Measurements from ENCODE around the gene FOXA1. TPM values are rescaled to one million over a fixed set of nuclear protein-coding genes. Genes with fewer than 3 reads are reported as not detected.
A peak's percentile ranks its signal among the peaks of the same experiment; 100 is the strongest.
"Not testable (repeated sequence)": the region's sequence is repeated elsewhere in the genome, so short reads cannot be mapped to it uniquely, and the experiment has no call there.

FOXA1 gene
- total and polyA plus RNA-seq, 7 donors: 14.4 to 19.4 (median 18.3) TPM; not detected in 4

DNA sequence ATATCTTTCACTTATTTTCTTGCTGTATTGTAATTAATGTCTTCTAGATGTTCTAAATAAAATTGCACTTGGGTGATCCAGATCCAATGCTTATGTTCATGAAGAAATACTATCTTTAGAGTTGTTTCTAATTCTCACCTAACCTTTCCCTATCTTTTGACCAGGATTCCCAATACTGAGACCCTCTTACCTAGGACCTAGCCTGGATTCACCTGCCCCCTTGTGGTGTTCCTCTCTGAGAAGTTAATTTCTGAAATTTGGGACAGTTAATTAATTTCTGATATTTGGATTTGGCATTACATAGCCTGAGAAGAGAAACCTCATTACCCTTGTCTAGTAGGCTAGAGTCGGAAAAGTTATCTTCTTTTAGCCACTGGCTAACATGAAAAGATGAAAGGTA is 29.5 kb downstream of the FOXA1 start:
- H3K4me3 ChIP-seq: no peak overlapping the region
- H3K36me3 ChIP-seq: no peaks in the 10 kb centered on the region
- H3K27me3 ChIP-seq: no peaks in the 10 kb centered on the region
- H3K4me1 ChIP-seq: no peaks in the 10 kb centered on the region
- TF ChIP-seq CTCF (IDR thresholded peaks at IDR 0.05): peak in 1 of 4 experiments; percentile 21
- no peak for TF ChIP-seq POLR2AphosphoS5 (IDR thresholded peaks at IDR 0.05)
- 14 to 74% methylated on average over 1 of the region's 1 CpG for WGBS, 2 donors
- DNase-seq: no peak
- H3K9me3 ChIP-seq: no peaks in the 10 kb centered on the region
- no peak overlapping the region for H3K27ac ChIP-seq
- intact Hi-C loops (cut with DNase I): no loop called here

- 16 to 64% methylated on average over 2 of the region's 2 CpGs for WGBS, 2 donors
- no peak overlapping the region for H3K4me3 ChIP-seq
- H3K9me3 ChIP-seq: no peaks in the 10 kb centered on the region
- intact Hi-C loops (cut with DNase I): no loop called here
- H3K4me1 ChIP-seq: no peaks in the 10 kb centered on the region
- no peak for TF ChIP-seq POLR2AphosphoS5 (IDR thresholded peaks at IDR 0.05)
- TF ChIP-seq POLR2A (IDR thresholded peaks at IDR 0.05): no peak
- TF ChIP-seq CTCF (IDR thresholded peaks at IDR 0.05): no peak
- no peak for TF ChIP-seq EP300 (IDR thresholded peaks at IDR 0.05)
- H3K36me3 ChIP-seq: no peaks in the 10 kb centered on the region
- no peak overlapping the region for H3K27ac ChIP-seq
- H3K27me3 ChIP-seq: no peaks in the 10 kb centered on the region
- no peak for DNase-seq
These were observed 31.9 kb downstream of the FOXA1 start for GRCh38 chr14:37563189-37563588.

GRCh38 chr14:37559386-37559785 is 35.7 kb downstream of the FOXA1 start:
- TF ChIP-seq POLR2AphosphoS5 (IDR thresholded peaks at IDR 0.05) (no peak), POLR2A (IDR thresholded peaks at IDR 0.05) (no peak), EP300 (IDR thresholded peaks at IDR 0.05) (no peak), CTCF (IDR thresholded peaks at IDR 0.05) (no peak)
- Histone ChIP-seq H3K4me3 (no peak overlapping the region), H3K9me3 (peaks cover 0 to 3% (median 0%) of the 10 kb centered on the region in 4 donors), H3K36me3 (no peaks in the 10 kb centered on the region), H3K27ac (no peak overlapping the region), H3K4me1 (no peaks in the 10 kb centered on the region), H3K27me3 (no peaks in the 10 kb centered on the region)
- no peak for DNase-seq
- 92% methylated on average over 6 of the region's 6 CpGs for WGBS, 2 donors
- intact Hi-C loops (cut with DNase I): no loop called here

GRCh38 chr14:37558740-37559139 is 36.3 kb downstream of the FOXA1 start:
- Histone ChIP-seq H3K27me3 (no peaks in the 10 kb centered on the region), H3K4me1 (no peaks in the 10 kb centered on the region), H3K9me3 (peaks cover 0 to 3% (median 0%) of the 10 kb centered on the region in 4 donors), H3K4me3 (no peak overlapping the region), H3K27ac (no peak overlapping the region), H3K36me3 (no peaks in the 10 kb centered on the region)
- 63 to 80% methylated on average over 4 of the region's 4 CpGs for WGBS, 2 donors
- no peak for TF ChIP-seq POLR2AphosphoS5 (IDR thresholded peaks at IDR 0.05)
- TF ChIP-seq CTCF (IDR thresholded peaks at IDR 0.05): no peak
- TF ChIP-seq POLR2A (IDR thresholded peaks at IDR 0.05): no peak
- no peak for TF ChIP-seq EP300 (IDR thresholded peaks at IDR 0.05)
- no peak for DNase-seq
- intact Hi-C loops (cut with DNase I): no loop called here

DNA sequence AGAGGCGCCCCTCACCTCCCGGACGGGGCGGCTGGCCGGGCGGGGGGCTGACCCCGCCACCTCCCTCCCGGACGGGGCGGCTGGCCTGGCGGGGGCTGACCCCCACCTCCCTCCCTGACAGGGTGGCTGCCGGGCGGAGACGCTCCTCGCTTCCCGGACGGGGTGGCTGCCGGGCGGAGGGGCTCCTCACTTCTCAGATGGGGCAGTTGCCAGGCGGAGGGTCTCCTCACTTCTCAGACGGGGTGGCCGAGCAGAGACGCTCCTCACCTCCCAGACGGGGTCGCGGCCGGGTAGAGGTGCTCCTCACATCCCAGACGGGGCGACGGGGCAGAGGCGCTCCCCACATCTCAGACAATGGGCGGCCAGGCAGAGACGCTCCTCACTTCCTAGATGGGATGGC is 39.5 kb downstream of the FOXA1 start:
- intact Hi-C loops (cut with DNase I); DNase-seq; H3K4me1 ChIP-seq; H3K9me3 ChIP-seq; H3K4me3 ChIP-seq; H3K36me3 ChIP-seq; H3K27ac ChIP-seq; H3K27me3 ChIP-seq: not testable (repeated sequence)
- 89 to 93% methylated on average over 30 to 32 of the region's 33 CpGs for WGBS, 2 donors

Data from sigmoid colon (tissue), 7 donors.